ENCODE measurements around the gene TMTC4.

GRCh38 chr13:100573121-100573520 lies 101.5 kb downstream of the TMTC4 start:
- TF ChIP-seq POLR2AphosphoS5 (IDR thresholded peaks at IDR 0.05; ENCODE audit: insufficient read depth in 1 of 2, low read depth in 1 of 2) (no peak), CTCF (IDR thresholded peaks at IDR 0.05) (peak; percentile 40 to 49 (median 44)), POLR2A (IDR thresholded peaks at IDR 0.05) (no peak)

All from vagina (tissue), 2 donors.